Right ventricle myocardium inferior (tissue), 1 donor: ENCODE results near the gene IFT122. TPM values are rescaled to one million over a fixed set of nuclear protein-coding genes. Genes with fewer than 3 reads are reported as not detected.
"Not testable (repeated sequence)": the region's sequence is repeated elsewhere in the genome, so short reads cannot be mapped to it uniquely, and the experiment has no call there.

Source experiments
- ATAC-seq: fragments of 200-7000 bp; cut with Tn5 transposase; one replicate; pipeline ENCODE4 v1.9.1; 2020; ENCODE audit warnings: mild to moderate bottlenecking, moderate library complexity
- DNase-seq: peaks from one replicate; pipeline ENCODE4 v3.0.0; 2021; ENCODE audit errors: missing footprints
- intact Hi-C: fragments of 100-400 bp; cut with DNase I; formaldehyde crosslinking; loops from one replicate; pipeline ENCODE4 v1.11.0; 2022
- long read RNA-seq: library from polyadenylated mRNA; unstranded; transcript quantifications from one replicate; pipeline ENCODE4 v2.0.0, GENCODE V29; 2021
- total RNA-seq: library from RNA; stranded (reverse); fragmentation: NEBNext Ultra II Directional; extraction: Animal tissue kit (Norgen Biotek cat#: 25700); gene quantifications from one replicate; pipeline ENCODE4 v1.2.1, GENCODE V29; 2021
- donor health status: DM: no; HTN: yes; CAD: no; lungs with severe emphysema.

The IFT122 gene, protein sequence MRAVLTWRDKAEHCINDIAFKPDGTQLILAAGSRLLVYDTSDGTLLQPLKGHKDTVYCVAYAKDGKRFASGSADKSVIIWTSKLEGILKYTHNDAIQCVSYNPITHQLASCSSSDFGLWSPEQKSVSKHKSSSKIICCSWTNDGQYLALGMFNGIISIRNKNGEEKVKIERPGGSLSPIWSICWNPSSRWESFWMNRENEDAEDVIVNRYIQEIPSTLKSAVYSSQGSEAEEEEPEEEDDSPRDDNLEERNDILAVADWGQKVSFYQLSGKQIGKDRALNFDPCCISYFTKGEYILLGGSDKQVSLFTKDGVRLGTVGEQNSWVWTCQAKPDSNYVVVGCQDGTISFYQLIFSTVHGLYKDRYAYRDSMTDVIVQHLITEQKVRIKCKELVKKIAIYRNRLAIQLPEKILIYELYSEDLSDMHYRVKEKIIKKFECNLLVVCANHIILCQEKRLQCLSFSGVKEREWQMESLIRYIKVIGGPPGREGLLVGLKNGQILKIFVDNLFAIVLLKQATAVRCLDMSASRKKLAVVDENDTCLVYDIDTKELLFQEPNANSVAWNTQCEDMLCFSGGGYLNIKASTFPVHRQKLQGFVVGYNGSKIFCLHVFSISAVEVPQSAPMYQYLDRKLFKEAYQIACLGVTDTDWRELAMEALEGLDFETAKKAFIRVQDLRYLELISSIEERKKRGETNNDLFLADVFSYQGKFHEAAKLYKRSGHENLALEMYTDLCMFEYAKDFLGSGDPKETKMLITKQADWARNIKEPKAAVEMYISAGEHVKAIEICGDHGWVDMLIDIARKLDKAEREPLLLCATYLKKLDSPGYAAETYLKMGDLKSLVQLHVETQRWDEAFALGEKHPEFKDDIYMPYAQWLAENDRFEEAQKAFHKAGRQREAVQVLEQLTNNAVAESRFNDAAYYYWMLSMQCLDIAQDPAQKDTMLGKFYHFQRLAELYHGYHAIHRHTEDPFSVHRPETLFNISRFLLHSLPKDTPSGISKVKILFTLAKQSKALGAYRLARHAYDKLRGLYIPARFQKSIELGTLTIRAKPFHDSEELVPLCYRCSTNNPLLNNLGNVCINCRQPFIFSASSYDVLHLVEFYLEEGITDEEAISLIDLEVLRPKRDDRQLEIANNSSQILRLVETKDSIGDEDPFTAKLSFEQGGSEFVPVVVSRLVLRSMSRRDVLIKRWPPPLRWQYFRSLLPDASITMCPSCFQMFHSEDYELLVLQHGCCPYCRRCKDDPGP
- 19.7 TPM for total RNA-seq
- long read RNA-seq, transcript IFT122-202 (29 exons, 3,841 nt), result major isoform, 8 of 21 reads
- long read RNA-seq, partial matches to known transcripts, result 3 of 21 reads
- long read RNA-seq, other reads (novel, unspliced or antisense), result 7 of 21 reads

DNA sequence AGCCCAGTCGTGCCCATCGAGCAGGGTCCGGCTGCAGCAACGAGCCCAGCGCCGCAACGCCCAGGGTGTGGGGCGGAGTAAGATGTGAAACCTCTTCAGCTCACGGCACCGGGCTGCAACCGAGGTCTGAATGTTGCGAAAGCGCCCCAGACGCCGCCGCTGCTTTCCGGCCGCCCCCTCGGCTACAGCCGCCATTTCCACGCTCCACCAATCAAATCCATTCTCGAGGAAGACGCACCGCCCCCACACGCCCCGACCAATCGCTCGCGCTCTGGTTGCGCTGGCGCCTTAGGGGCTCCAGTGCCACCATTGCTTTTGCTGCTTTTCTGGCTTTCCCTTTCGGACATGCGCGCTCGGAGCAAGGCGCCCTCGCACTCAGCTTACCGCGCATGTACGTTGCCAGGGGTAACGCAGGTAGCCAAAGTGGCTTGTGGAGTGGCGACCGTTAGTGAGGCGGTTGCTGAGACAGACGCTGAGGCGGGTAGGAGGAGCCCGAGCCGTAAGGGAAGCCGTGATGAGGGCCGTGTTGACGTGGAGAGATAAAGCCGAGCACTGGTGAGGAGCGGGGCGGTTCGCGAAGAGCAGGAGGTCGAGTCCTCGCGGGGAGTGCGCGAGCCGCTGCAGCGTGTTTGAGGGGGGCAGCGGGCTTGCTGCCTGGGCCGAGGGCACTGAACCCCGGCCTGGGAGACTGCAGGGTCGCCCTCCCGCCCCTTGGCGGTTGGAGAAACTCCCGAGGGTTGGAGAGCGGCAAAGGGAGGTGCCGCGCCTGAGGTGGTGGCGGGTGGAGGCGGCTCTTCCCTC is at the start of gene IFT122, which contains the start of gene MBD4:
TSS of gene IFT122 (plus strand) at position 408 of the 801 bp plus-strand sequence. CDS start at position 515, 107 bp downstream.
TSS of gene MBD4 (minus strand) at position 132 of the 801 bp plus-strand sequence. CDS start at position 17, 115 bp downstream.
- ATAC-seq (peak; percentile 95), DNase-seq (peak; percentile 99)
- intact Hi-C loops, result loop anchor here (5.0 kb wide), 2 partner anchors 42 to 187 kb away; no protein-coding TSS in a partner anchor

GRCh38 chr3:129391583-129391982 is 48.4 kb upstream of the IFT122 start:
- DNase-seq, ATAC-seq, intact Hi-C loops: not testable (repeated sequence)

DNA sequence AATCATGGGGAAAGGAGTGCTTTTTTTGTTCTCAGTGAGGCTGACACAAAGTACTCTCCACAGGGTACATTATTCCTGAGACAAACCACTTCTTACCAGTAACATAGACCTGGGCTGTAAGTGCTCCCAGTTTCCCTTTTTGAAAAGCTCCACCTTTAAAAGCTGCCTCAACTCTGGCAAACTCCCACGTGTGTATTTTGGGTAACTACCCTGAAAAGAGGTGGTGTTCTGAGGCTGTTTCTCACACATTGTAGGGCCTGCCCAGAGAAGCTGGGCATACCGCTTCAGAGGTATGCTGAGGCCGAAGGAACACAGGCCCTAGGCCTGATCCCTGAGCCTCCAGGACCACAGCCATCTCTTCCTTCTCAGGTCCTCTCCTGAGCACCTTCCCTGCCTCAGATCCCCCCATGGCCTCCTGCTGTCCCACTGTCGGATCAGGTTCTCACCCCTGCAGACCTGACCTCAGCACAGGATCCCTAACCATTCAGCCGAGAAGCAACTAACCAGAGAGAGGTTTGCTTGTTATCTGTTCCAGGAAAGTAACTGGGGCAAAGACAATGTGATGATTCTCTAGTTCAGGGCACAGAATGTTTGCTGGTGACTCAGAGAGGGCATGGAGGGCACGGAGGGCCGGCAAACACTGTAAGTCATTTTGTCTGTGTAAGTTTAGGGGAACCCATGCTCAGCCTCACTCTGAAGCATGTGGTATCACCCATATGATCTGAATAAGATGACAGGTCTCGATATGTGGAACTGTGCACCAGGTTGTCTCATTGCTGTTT is 47.7 kb upstream of the IFT122 start:
- intact Hi-C loops, DNase-seq, ATAC-seq: not testable (repeated sequence)

- DNase-seq (no peak), ATAC-seq (no peak)
- intact Hi-C loops, result no loop called here
These were observed 46.8 kb upstream of the IFT122 start for GRCh38 chr3:129393271-129393670.

- ATAC-seq, intact Hi-C loops, DNase-seq: not testable (repeated sequence)
These were observed 46.1 kb upstream of the IFT122 start for GRCh38 chr3:129393760-129394564.

- intact Hi-C loops, result no loop called here
- no peak for ATAC-seq
These were observed 41.2 kb upstream of the IFT122 start for GRCh38 chr3:129398803-129399144.

DNA sequence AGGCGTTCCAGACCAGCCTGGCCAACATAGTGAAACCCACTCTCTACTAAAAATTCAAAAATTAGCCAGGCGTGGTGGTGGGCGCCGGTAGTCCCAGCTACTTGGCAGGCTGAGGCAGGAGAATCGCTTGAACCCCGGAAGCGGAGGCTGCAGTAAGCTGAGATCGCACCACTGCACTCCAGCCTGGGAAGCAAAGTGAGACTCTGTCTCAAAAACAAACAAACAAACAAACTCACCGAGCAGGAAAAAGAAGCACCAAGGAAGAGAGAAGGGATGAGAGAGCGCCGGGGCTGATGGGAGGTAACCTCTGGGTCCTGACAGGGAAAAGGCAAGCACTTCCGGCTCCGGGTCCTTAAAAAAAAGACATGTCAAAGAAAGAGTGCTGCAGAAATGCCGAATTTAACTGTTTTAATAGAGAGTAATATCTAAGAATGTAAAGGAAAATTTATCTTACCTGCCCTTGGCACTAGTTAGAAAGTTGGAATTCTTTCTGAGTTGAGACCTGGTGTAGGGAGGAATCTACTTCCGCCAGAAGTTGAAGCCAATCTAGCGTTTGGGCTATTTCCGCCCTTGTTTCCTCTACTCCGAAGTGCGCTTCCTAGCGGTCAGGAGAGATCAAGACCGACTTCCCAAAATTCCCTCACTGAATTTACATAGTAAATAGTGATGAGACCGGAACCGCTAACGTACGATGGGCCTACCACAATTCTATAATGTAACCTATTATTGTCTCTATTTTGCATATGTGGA is 40.7 kb upstream of the IFT122 start:
- DNase-seq, result peak; percentile 78
- intact Hi-C loops, result no loop called here

More at GRCh38 chr3:129398803-129399144, 41.2 kb upstream of the IFT122 start:
- DNase-seq, result no peak

GRCh38 chr3:129399895-129400357 is 40.1 kb upstream of the IFT122 start:
- ATAC-seq, result peak; percentile 10
- intact Hi-C loops, result no loop called here
- no peak for DNase-seq

More for the DNA sequence above, 40.7 kb upstream of the IFT122 start:
- peak; percentile 92 for ATAC-seq

DNA sequence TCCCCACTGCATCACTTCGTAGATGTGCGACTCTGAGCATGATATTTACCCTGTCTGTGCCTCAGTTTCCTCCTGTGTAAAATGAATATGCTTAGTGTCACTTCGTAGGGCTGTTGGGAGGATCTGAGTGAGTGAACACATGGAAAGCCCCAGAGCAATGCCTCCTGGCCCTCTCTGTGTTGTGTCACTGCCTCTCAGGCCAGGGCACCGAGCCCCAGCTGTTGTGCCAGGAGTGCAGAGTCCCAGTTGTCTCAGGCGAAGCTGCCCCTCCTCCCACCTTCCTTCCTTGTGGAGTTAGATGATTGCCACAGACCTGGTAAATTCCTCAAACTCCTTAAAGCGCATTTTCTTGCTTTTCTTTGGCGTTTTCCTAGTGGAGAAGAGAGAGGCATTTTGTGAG is 37.8 kb upstream of the IFT122 start:
- intact Hi-C loops, result no loop called here
- DNase-seq, result no peak
- ATAC-seq, result no peak

DNA sequence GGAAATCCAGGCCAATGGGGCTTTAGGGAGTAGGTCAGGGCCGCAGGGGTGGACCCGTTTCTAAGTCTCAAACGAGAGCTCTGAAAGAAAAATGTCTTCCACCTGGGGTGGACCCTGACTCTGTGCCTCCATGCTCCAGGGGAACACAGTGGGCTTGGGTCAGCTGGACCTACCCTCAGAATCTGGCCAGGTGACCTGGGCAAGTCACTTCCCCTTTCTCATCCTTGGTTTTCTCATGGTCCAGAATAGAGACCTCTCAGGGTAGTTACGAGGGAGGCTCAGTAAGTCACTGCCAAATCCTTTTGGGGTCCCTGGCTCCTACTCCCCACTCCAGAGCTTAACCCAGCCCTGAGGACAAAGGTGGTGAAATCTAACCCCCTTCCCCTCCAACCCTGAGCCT is 37.4 kb upstream of the IFT122 start:
- intact Hi-C loops, result no loop called here
- ATAC-seq, result no peak

GRCh38 chr3:129403450-129403849 is 36.6 kb upstream of the IFT122 start:
- ATAC-seq, result no peak
- intact Hi-C loops, result no loop called here
- DNase-seq, result no peak

More for the DNA sequence above, 37.4 kb upstream of the IFT122 start:
- DNase-seq, result no peak

DNA sequence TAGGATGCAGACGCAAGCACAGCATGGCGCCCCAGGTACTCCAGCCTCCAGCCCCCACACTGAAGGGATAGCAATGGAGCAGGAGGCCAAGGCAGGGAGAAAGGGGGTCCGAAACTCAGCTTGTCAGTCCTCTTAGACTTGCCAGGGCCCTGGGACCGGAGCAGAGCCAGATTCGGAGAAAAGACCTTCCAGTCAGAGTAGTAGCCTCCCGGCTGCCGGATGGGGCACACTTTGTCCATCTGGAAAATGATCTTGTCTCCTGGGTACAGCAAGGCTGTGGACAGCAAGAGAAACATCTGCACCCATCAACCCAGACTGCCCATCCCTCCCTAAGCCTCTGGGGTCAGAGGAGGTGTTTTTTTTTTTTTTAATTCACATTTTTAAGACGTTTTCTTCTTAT is 35.9 kb upstream of the IFT122 start:
- DNase-seq, result no peak
- intact Hi-C loops, result no loop called here
- ATAC-seq, result no peak

DNA sequence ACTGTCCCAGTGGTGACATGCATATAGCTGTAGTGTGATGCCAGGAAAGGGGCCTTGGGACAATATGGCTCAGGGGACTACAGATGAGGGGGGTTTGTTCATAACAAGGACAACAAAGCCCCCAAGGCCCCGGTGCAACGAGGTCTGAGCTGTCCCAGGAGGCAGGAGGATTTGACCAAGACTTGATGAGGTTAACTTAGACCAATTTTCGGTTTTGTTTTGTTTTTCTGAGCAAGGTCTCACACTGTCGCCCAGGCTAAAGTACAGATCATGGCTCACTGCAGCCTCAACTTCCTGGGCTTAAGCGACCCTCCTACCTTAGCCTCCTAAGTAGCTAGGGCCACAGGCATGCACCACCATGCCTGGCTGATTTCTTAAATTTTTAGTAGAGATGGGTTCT is 35.4 kb upstream of the IFT122 start:
- intact Hi-C loops, result no loop called here
- DNase-seq (no peak), ATAC-seq (no peak)

DNA sequence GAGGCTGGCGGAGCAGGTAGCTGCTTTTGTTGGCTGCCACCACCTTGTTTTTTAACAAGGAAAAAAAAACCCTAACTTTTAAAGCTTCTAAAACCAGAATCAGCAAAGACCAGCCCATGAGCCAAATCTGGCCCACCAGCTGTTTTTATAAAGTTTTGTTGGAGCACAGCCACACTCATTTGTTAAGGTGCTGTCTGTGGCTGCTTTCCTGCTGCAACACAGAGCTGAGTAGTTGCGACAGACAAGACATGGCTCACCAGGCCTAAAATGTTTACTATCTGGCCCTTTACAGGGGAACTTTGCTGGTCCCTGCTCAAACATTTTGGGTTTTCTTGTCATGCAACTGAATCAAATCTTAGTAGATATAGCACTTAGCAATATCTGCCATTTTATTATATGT is 30.5 kb upstream of the IFT122 start:
- DNase-seq (no peak), ATAC-seq (no peak)
- intact Hi-C loops, result no loop called here

- intact Hi-C loops, result no loop called here
- ATAC-seq, result no peak
- no peak for DNase-seq
These were observed 29.1 kb upstream of the IFT122 start for GRCh38 chr3:129410971-129411370.
